ENCODE measurements around the gene ANAPC4.

Gene ANAPC4

DNA sequence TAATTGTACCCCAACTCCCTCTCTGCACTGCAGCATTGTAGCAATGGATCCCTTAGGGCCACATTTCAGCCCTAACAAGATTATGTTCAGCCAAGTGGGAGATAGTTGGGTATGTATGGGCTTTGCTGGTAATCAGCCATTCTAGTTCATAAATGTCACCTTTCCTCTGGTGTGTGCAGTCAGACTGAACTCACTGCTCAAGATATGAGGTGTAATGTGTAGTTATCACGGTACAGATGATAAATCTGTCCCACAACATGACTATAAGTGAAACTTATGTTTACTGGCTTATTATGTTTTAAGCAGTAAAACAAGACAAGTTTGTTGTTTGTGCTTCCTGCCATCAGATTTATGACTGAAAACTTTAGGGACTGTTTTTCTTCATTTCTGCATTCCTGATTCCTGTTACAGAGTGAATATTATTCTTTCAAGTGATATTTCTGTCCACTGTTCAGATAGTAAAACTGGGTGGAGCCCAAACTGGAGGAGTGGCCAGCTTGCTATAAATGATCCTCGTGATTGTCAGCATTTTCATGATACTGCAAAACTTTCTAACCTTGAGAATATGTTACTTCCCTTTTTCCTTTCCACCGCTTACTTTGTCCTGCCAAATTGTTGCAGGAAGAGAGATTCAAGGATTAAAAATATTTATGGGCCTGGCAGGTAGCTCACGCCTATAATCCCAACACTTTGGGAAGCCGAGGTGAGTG lies 44.9 kb downstream of the ANAPC4 start:
- Histone ChIP-seq H3K27me3 (ENCODE audit: insufficient read depth, low read length, poor library complexity) (no peaks in the 10 kb centered on the region), H3K4ac (ENCODE audit: low read depth, low read length) (no peak overlapping the region), H3K4me3 (ENCODE audit: low read length) (no peak overlapping the region), H4K8ac (ENCODE audit: low read depth, low read length) (no peak overlapping the region), H3K79me2 (ENCODE audit: control insufficient read depth, insufficient read depth, low read length) (no peaks in the 10 kb centered on the region), H3K18ac (ENCODE audit: low read length) (no peak overlapping the region), H3K36me3 (ENCODE audit: control insufficient read depth, insufficient read depth, low read length) (no peaks in the 10 kb centered on the region), H4K5ac (ENCODE audit: low read length) (no peak overlapping the region), H3K4me1 (ENCODE audit: control insufficient read depth, low read depth, low read length) (no peaks in the 10 kb centered on the region), H3K23ac (ENCODE audit: low read length) (no peak overlapping the region), H2BK5ac (ENCODE audit: low read length) (no peak overlapping the region), H3K27ac (ENCODE audit: low read depth, low read length) (no peak overlapping the region), H3K79me1 (ENCODE audit: low read length) (no peaks in the 10 kb centered on the region), H3K56ac (ENCODE audit: low read length) (no peak overlapping the region), H3K4me2 (ENCODE audit: low read length) (no peak overlapping the region), H2BK15ac (replicated peaks; ENCODE audit: low read depth) (no peak overlapping the region), H3K9ac (ENCODE audit: low read length) (no peak overlapping the region), H2AK5ac (ENCODE audit: low read length) (no peak overlapping the region), H2BK120ac (ENCODE audit: low read depth, low read length) (no peak overlapping the region)
- WGBS (ENCODE audit: extremely low coverage, insufficient coverage, low lambda C conversion rate): no CpG with 5 or more reads among the region's 5 CpGs
- no peak for DNase-seq

GRCh38 chr4:25423548-25423947 lies 46.5 kb downstream of the ANAPC4 start:
- Histone ChIP-seq H3K4me2 (ENCODE audit: low read length) (no peak overlapping the region), H3K79me1 (ENCODE audit: low read length) (no peaks in the 10 kb centered on the region), H2AK5ac (ENCODE audit: low read length) (no peak overlapping the region), H3K9ac (ENCODE audit: low read length) (no peak overlapping the region), H3K4me1 (ENCODE audit: control insufficient read depth, low read depth, low read length) (no peaks in the 10 kb centered on the region), H4K8ac (ENCODE audit: low read depth, low read length) (no peak overlapping the region), H2BK120ac (ENCODE audit: low read depth, low read length) (no peak overlapping the region), H3K18ac (ENCODE audit: low read length) (no peak overlapping the region), H2BK5ac (ENCODE audit: low read length) (no peak overlapping the region), H3K27ac (ENCODE audit: low read depth, low read length) (no peak overlapping the region), H3K23ac (ENCODE audit: low read length) (no peak overlapping the region), H2BK15ac (replicated peaks; ENCODE audit: low read depth) (no peak overlapping the region), H3K27me3 (ENCODE audit: insufficient read depth, low read length, poor library complexity) (no peaks in the 10 kb centered on the region), H3K36me3 (ENCODE audit: control insufficient read depth, insufficient read depth, low read length) (no peaks in the 10 kb centered on the region), H3K4ac (ENCODE audit: low read depth, low read length) (no peak overlapping the region), H3K4me3 (ENCODE audit: low read length) (no peak overlapping the region), H3K56ac (ENCODE audit: low read length) (no peak overlapping the region), H3K79me2 (ENCODE audit: control insufficient read depth, insufficient read depth, low read length) (no peaks in the 10 kb centered on the region), H4K5ac (ENCODE audit: low read length) (no peak overlapping the region)
- WGBS (ENCODE audit: extremely low coverage, insufficient coverage, low lambda C conversion rate): no CpG with 5 or more reads among the region's 1 CpG
- no peak for DNase-seq

GRCh38 chr4:25424539-25425228 lies 47.6 kb downstream of the ANAPC4 start:
- H2BK120ac ChIP-seq (ENCODE audit: low read depth, low read length): no peak overlapping the region
- no peak overlapping the region for H3K4me3 ChIP-seq (ENCODE audit: low read length)
- H3K4me2 ChIP-seq (ENCODE audit: low read length): no peak overlapping the region
- WGBS (ENCODE audit: extremely low coverage, insufficient coverage, low lambda C conversion rate): no CpG with 5 or more reads among the region's 9 CpGs
- no peak for DNase-seq
- no peak overlapping the region for H4K8ac ChIP-seq (ENCODE audit: low read depth, low read length)
- no peak overlapping the region for H2AK5ac ChIP-seq (ENCODE audit: low read length)
- no peaks in the 10 kb centered on the region for H3K36me3 ChIP-seq (ENCODE audit: control insufficient read depth, insufficient read depth, low read length)
- H3K4me1 ChIP-seq (ENCODE audit: control insufficient read depth, low read depth, low read length): no peaks in the 10 kb centered on the region
- no peak overlapping the region for H2BK5ac ChIP-seq (ENCODE audit: low read length)
- H3K23ac ChIP-seq (ENCODE audit: low read length): no peak overlapping the region
- no peak overlapping the region for H3K4ac ChIP-seq (ENCODE audit: low read depth, low read length)
- H3K27ac ChIP-seq (ENCODE audit: low read depth, low read length): no peak overlapping the region
- H4K5ac ChIP-seq (ENCODE audit: low read length): no peak overlapping the region
- H2BK15ac ChIP-seq (replicated peaks; ENCODE audit: low read depth): no peak overlapping the region
- H3K56ac ChIP-seq (ENCODE audit: low read length): no peak overlapping the region
- no peaks in the 10 kb centered on the region for H3K27me3 ChIP-seq (ENCODE audit: insufficient read depth, low read length, poor library complexity)
- H3K18ac ChIP-seq (ENCODE audit: low read length): no peak overlapping the region
- no peaks in the 10 kb centered on the region for H3K79me2 ChIP-seq (ENCODE audit: control insufficient read depth, insufficient read depth, low read length)
- no peak overlapping the region for H3K9ac ChIP-seq (ENCODE audit: low read length)
- no peaks in the 10 kb centered on the region for H3K79me1 ChIP-seq (ENCODE audit: low read length)

- no peak overlapping the region for H3K23ac ChIP-seq (ENCODE audit: low read length)
- H4K5ac ChIP-seq (ENCODE audit: low read length): no peak overlapping the region
- no peak overlapping the region for H2AK5ac ChIP-seq (ENCODE audit: low read length)
- H3K4me1 ChIP-seq (ENCODE audit: control insufficient read depth, low read depth, low read length): no peaks in the 10 kb centered on the region
- no peak overlapping the region for H3K56ac ChIP-seq (ENCODE audit: low read length)
- no peak overlapping the region for H2BK5ac ChIP-seq (ENCODE audit: low read length)
- no peak overlapping the region for H3K4me2 ChIP-seq (ENCODE audit: low read length)
- no peak overlapping the region for H4K8ac ChIP-seq (ENCODE audit: low read depth, low read length)
- H3K4ac ChIP-seq (ENCODE audit: low read depth, low read length): no peak overlapping the region
- no peak overlapping the region for H3K27ac ChIP-seq (ENCODE audit: low read depth, low read length)
- no peak overlapping the region for H3K9ac ChIP-seq (ENCODE audit: low read length)
- DNase-seq: no peak
- H3K79me1 ChIP-seq (ENCODE audit: low read length): no peaks in the 10 kb centered on the region
- no peak overlapping the region for H3K18ac ChIP-seq (ENCODE audit: low read length)
- no peaks in the 10 kb centered on the region for H3K27me3 ChIP-seq (ENCODE audit: insufficient read depth, low read length, poor library complexity)
- no peak overlapping the region for H3K4me3 ChIP-seq (ENCODE audit: low read length)
- no peaks in the 10 kb centered on the region for H3K79me2 ChIP-seq (ENCODE audit: control insufficient read depth, insufficient read depth, low read length)
- WGBS (ENCODE audit: extremely low coverage, insufficient coverage, low lambda C conversion rate): no CpG with 5 or more reads among the region's 4 CpGs
- no peak overlapping the region for H2BK15ac ChIP-seq (replicated peaks; ENCODE audit: low read depth)
- H3K36me3 ChIP-seq (ENCODE audit: control insufficient read depth, insufficient read depth, low read length): no peaks in the 10 kb centered on the region
- no peak overlapping the region for H2BK120ac ChIP-seq (ENCODE audit: low read depth, low read length)
These were observed 48.3 kb downstream of the ANAPC4 start for GRCh38 chr4:25425361-25425760.

DNA sequence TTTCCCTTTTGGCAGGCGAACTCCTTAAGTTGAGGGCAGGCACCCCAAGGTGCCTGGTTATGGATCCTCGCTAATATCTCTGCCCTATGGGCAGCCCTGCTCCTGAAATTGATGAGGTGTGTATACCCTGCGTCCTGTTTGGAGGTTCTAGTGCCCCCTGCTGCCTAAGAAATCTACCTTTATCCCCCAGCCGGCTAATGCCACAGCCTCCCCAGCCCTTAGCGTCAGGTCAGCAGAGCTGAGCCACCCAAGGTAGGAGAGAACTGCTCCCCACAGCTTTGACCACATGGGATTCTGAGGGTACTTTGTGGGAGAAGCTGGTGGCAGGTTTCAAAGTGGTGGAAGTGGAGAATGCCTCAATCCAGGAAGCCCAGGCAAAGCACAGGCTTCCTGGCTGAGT lies 50.8 kb downstream of the ANAPC4 start:
- Histone ChIP-seq H2BK15ac (replicated peaks; ENCODE audit: low read depth) (no peak overlapping the region), H4K8ac (ENCODE audit: low read depth, low read length) (no peak overlapping the region), H4K5ac (ENCODE audit: low read length) (no peak overlapping the region), H3K9ac (ENCODE audit: low read length) (no peak overlapping the region), H3K4me2 (ENCODE audit: low read length) (no peak overlapping the region), H3K4me1 (ENCODE audit: control insufficient read depth, low read depth, low read length) (no peaks in the 10 kb centered on the region), H3K56ac (ENCODE audit: low read length) (no peak overlapping the region), H2BK120ac (ENCODE audit: low read depth, low read length) (no peak overlapping the region), H3K23ac (ENCODE audit: low read length) (no peak overlapping the region), H3K79me2 (ENCODE audit: control insufficient read depth, insufficient read depth, low read length) (no peaks in the 10 kb centered on the region), H3K4me3 (ENCODE audit: low read length) (no peak overlapping the region), H3K18ac (ENCODE audit: low read length) (no peak overlapping the region), H3K27me3 (ENCODE audit: insufficient read depth, low read length, poor library complexity) (no peaks in the 10 kb centered on the region), H3K36me3 (ENCODE audit: control insufficient read depth, insufficient read depth, low read length) (no peaks in the 10 kb centered on the region), H3K4ac (ENCODE audit: low read depth, low read length) (no peak overlapping the region), H3K79me1 (ENCODE audit: low read length) (no peaks in the 10 kb centered on the region), H2AK5ac (ENCODE audit: low read length) (no peak overlapping the region), H3K27ac (ENCODE audit: low read depth, low read length) (no peak overlapping the region), H2BK5ac (ENCODE audit: low read length) (no peak overlapping the region)
- DNase-seq: no peak
- no CpG with 5 or more reads among the region's 5 CpGs for WGBS (ENCODE audit: extremely low coverage, insufficient coverage, low lambda C conversion rate)

Data from mesendoderm (in vitro differentiated cells).